ENCODE measurements around the gene DLD. TPM values are rescaled to one million over a fixed set of nuclear protein-coding genes. Genes with fewer than 3 reads are reported as not detected.

The DLD gene
- total and polyA plus RNA-seq, 2 of the 13 experiments (the other 11 are each of a cell fraction or from before 2014, with no cell fraction given): 56.8 to 95.2 TPM

GRCh38 chr7:107856806-107857540 lies 34.0 kb upstream of the DLD start (continued):
- TF ChIP-seq PRDM4 (CRISPR knock-in tag; IDR thresholded peaks at IDR 0.05; ENCODE audit: borderline replicate concordance) (no peak), TBX3 (IDR thresholded peaks at IDR 0.05; ENCODE audit: borderline replicate concordance) (no peak), GATAD2A (CRISPR knock-in tag; IDR thresholded peaks at IDR 0.05) (peak; percentile 72), TGIF2 (CRISPR knock-in tag; IDR thresholded peaks at IDR 0.05) (no peak), HMG20A (CRISPR knock-in tag; IDR thresholded peaks at IDR 0.05; ENCODE audit: borderline replicate concordance) (no peak; the same call in 1 of the 2 replicates), KLF12 (CRISPR knock-in tag; IDR thresholded peaks at IDR 0.05; ENCODE audit: borderline replicate concordance) (0 out of 2 replicates have a peak, but pooled peaks have one; percentile 30), FOXP1 (IDR thresholded peaks at IDR 0.05) (no peak), FOXP1 (CRISPR knock-in tag; IDR thresholded peaks at IDR 0.05) (peak; percentile 74), SOX6 (IDR thresholded peaks at IDR 0.05) (no peak), SOX6 (CRISPR knock-in tag; IDR thresholded peaks at IDR 0.05) (peak; percentile 63), THAP11 (CRISPR knock-in tag; IDR thresholded peaks at IDR 0.05) (peak; percentile 50; the same call in 1 of the 2 replicates), ZNF609 (CRISPR knock-in tag; IDR thresholded peaks at IDR 0.05; ENCODE audit: borderline replicate concordance) (peak; percentile 69; the same call in 1 of the 2 replicates), RXRA (CRISPR knock-in tag; IDR thresholded peaks at IDR 0.05) (peak; percentile 59; the same call in 1 of the 2 replicates), ZNF264 (CRISPR knock-in tag; IDR thresholded peaks at IDR 0.05) (0 out of 2 replicates have a peak, but pooled peaks have one; percentile 37), CTCF (CRISPR knock-in tag; IDR thresholded peaks at IDR 0.05) (peak; percentile 25; the same call in 1 of the 2 replicates), TEAD3 (CRISPR knock-in tag; optimal IDR thresholded peaks at IDR 0.05; ENCODE audit: borderline replicate concordance) (peak; percentile 89), TBX2 (CRISPR knock-in tag; IDR thresholded peaks at IDR 0.05; ENCODE audit: borderline replicate concordance) (peak; percentile 34; the same call in 1 of the 2 replicates), ZNF512B (CRISPR knock-in tag; IDR thresholded peaks at IDR 0.05; ENCODE audit: borderline replicate concordance) (peak; percentile 48; the same call in 1 of the 2 replicates)

Measured in HepG2 (cell line).